Pulmonary artery endothelial cell (primary cell): ENCODE results near the gene JOSD1. TPM values are rescaled to one million over a fixed set of nuclear protein-coding genes. Genes with fewer than 3 reads are reported as not detected.

ENCODE experiments used
- DNase-seq: peaks from one replicate; pipeline ENCODE4 v3.0.0-alpha.2; 2011; ENCODE audit warnings: low read depth, low spot score
- total RNA-seq: library from RNA; depleted of rRNA; stranded (reverse); fragments of >200 nt; gene quantifications from 2 replicates; pipeline ENCODE4 v1.2.3, GENCODE V29; 2014

Gene JOSD1
- total RNA-seq, 1 donor from 2014 or later = 95.2 TPM

DNA sequence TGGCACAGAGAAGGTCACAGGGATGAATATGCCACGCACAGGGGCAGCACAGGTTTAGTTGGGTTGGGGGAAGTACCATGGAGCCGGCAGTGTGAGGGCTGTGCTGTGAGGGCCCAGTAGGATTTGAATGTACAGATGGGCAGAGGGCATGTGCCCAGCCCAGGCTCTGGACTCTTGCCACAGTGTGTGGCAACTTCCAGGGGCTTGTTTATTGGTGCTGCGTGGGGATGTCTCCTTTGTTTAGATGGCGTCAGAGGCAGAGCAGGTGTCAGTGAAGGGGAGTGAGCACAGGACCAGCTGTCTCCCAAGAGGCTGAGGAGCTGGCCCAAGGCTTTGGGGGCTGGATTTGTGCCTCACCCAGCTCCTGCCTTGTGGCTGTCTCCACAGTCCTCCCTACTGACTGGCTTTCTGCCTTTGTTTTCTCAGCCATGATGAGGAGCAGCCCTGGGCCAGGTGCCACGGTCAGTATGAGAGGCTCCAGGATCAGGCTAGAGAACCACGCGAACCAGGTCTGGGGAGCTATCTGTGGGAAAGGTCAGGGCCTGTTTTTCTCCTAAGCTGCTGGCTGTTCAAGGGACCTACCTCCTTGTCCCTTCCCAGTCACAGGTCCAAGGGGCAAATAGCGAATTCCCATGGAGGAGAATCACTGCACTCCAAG lies 33.1 kb upstream of the JOSD1 start:
- DNase-seq = no peak

DNA sequence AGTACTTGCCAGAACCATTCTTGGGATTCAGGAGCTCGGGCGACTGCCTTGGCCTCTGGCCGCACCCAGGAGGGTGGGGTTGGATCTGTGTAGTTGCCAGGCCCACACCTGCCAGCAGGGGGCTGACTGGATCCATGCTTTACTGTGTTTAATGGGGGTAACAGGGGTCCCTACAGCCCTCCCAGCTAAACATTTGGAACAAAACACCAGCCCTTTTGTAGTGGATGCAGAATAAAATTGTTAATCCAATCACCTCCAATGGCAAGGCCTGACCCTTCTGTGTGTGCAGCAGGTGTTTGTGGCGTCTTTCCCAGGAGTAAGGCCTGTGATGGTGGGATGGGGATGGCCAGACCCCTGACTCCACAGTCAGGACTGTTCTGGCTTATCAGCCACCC lies 32.6 kb upstream of the JOSD1 start:
- DNase-seq = no peak

GRCh38 chr22:38732251-38732815 lies 31.6 kb upstream of the JOSD1 start:
- DNase-seq = no peak

- no peak for DNase-seq
These were observed 31.0 kb upstream of the JOSD1 start for GRCh38 chr22:38731703-38732161.

GRCh38 chr22:38730411-38730871 lies 29.7 kb upstream of the JOSD1 start:
- DNase-seq = no peak

GRCh38 chr22:38729946-38730345 lies 29.2 kb upstream of the JOSD1 start:
- no peak for DNase-seq

DNA sequence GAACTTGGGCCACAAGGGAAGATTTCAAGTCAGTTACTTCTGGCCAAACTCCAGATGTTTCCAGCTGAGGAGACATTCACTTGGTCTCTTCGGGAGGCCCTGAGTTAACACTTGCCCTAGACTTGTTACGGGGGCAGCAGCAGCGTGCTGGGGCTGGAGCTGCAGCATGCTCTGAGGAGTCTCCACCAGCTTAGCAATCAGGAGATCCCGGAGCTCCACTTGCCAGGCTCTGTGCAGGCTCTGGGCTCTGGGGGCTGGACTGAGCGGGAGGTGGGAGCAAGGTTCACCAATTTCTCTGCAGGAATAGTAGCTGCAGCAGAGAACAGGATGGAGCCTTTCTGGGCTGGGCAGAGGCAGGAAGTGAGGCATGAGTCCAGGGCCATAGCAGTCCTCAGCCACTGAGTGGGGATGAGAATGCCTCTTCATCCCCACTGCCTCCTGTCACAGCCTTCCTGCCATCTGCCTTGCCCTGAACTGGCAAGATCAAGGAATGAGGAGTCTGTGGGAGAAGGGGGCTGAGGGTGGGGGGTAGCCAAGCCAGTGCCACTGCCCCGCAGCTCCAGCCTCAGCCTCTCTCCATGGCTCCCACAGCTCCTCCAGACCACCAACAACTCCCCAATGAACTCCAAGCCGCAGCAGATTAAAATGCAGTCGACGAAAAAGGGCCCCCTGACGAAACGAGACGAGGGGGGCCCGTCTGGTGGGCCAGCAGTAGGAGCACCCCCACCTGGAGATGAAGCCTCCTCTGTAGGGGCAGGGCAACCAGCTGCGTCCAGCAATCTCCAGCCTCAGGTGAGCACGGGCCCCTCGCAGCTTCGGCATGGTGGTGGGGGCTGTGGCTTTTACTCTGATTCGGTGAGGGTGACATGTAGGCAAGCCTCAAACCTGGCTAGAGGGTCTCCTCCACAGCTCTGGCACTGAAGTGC lies 28.4 kb upstream of the JOSD1 start:
- no peak for DNase-seq

- no peak for DNase-seq
These were observed 27.0 kb upstream of the JOSD1 start for GRCh38 chr22:38727530-38728451.

DNA sequence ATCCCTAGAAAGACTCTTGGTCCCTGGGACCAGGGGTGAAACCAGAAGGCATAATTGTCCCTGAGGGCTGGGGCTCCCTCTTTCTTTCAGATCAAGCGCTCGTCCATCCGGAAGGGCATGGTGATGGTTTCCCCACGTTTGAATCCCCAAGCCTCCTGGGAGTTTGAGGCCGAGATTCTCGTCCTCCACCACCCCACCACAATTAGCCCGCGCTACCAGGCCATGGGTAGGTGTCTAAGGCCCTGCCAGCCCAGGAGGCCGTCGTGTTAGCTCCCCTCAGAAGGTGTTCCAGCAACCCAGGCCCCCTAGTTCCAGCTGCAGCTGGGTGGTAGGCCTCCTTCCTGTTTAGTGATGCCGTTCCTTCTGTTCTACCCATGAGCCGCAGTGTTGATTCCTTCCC lies 26.4 kb upstream of the JOSD1 start:
- no peak for DNase-seq

GRCh38 chr22:38725900-38726655 lies 25.3 kb upstream of the JOSD1 start:
- no peak for DNase-seq

DNA sequence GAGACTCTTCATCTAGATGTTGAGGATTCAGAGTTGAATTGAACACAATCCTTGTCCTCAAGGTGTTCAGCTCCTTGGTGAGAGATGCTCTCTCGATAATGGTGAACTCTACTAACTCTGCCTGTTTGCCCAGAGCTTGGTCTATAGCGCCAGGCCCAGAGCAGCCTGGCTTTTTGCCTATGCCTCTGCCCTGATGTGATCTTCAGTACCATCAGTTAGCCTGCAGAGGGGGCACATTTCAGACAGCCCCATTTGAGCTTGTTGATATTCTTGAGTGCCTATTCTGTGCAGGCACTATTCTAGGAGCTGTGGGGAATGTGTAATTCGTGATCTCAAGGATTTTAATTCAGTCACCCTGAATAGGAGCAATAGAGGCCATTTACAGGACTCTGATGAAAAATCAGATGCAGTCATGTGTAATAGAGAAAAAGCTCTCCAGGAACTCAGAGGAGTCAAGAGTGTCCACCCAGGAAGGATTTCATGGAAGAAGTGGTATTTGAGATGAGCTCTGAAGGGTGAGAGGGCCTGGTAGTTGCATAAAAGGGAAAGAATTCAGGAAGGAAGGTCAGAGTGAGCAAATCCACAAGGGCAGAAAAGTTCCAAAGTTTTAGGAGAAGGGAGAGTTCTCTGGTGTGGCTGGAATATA lies 24.3 kb upstream of the JOSD1 start:
- DNase-seq = no peak

- DNase-seq = no peak
These were observed 23.4 kb upstream of the JOSD1 start for GRCh38 chr22:38724176-38724575.

- no peak for DNase-seq
These were observed 20.8 kb upstream of the JOSD1 start for GRCh38 chr22:38721551-38721950.

GRCh38 chr22:38720350-38720749 lies 19.6 kb upstream of the JOSD1 start:
- no peak for DNase-seq

DNA sequence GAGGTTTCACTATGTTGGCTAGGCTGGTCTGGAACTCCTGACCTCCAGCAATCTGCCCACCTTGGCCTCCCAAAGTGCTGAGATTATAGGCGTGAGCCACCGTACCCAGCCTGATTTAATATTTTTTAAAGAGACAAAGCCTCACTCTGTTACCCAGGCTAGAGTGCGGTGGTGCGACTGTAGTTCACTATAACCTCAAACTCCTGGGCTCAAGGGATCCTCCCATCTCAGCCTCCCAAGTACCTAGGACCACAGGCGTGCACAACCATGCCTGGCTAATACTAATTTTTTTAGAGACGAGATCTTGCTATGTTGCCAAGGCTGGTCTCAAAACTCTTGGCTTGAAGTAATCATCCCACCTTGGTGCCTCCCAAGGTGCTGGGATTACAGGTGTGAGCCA lies 18.5 kb upstream of the JOSD1 start:
- DNase-seq = no peak

GRCh38 chr22:38718414-38718813 lies 17.7 kb upstream of the JOSD1 start:
- peak; percentile 51 for DNase-seq

GRCh38 chr22:38717244-38717643 lies 16.5 kb upstream of the JOSD1 start:
- no peak for DNase-seq

DNA sequence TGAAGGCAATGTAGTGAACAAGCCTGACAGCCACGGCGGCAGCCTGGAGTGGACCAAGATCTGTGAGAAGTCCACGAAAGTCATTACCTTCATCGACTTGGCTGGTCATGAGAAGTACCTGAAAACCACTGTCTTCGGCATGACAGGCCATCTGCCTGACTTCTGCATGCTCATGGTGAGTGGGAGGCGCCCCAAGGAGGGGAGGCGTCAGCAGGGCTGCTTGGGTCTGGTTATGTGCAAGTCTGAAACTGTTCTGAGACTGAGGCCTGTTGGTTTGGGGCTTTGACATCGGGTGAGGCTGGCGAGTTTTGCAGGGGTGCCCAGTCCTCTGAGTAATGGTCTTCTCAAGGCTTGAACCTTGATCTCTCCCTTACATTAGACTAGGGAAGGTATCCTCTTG lies 16.1 kb upstream of the JOSD1 start:
- no peak for DNase-seq

DNA sequence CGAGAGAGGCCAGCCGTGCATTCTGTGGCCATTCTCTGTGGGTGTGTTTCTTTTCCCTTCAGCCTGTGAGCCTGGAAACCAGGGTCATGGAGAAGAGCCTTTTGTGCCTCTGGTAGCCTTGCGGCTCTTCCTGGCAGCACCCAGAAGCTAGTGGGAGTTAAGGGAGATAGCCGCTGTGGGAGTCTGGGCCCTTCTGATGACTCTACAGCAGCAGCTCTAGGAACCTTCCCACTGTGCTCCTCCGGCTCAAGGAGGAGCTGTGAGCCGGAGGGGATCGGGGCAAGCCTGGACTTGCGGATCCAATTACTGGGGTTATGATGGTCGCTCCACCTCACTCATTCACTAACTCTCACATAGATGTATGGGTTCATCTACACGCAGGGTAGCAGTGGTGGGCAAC lies 15.5 kb upstream of the JOSD1 start:
- no peak for DNase-seq

GRCh38 chr22:38715852-38716251 lies 15.1 kb upstream of the JOSD1 start:
- DNase-seq = no peak
